T-helper 2 cell treated with Interferon-gamma antibody and Interleukin-4, amounts not matched to agents 100 ng/mL and 5 ng/mL, for 36 hours (primary cell): ENCODE measurements around the gene ECD. TPM values are rescaled to one million over a fixed set of nuclear protein-coding genes. Genes with fewer than 3 reads are reported as not detected.

Experiments
- intact Hi-C: fragments of 100-400 bp; cut with micrococcal nuclease; formaldehyde crosslinking; loops from one replicate; pipeline ENCODE4 v1.15.1; 2023
- total RNA-seq: library from RNA; stranded (reverse); gene quantifications from 2 replicates; pipeline ENCODE4 v1.2.3, GENCODE V29; 2022

ECD gene
- total RNA-seq, 1 donor from 2014 or later: 31.7 TPM

GRCh38 chr10:73099141-73099540 is 68.7 kb downstream of the ECD start:
- intact Hi-C loops: loop anchor here (5.0 kb wide), 2 partner anchors 398 to 1012 kb away; partner anchors contain the start of genes PPP3CB and SPOCK2

DNA sequence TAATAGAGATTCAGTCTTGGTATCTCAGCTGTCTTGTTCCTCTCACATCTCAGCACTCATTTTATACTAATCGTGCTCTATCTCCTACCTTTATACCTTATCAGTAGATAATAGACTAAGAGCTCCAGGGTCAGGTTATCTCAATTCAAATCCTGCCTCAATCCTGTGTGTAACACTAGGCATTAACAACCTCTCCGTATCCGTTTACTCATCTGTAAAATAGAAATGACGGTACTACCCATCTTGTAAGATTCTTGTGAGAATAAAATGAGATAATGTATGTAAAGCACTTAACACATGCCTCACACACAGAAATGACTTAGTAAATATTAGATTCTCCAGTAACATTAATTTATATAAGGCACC is 70.5 kb downstream of the ECD start:
- intact Hi-C loops: loop anchor here (1.0 to 5.0 kb wide), 5 partner anchors 62 to 1010 kb away; partner anchors contain the start of genes DNAJC9, ECD, FAM149B1 and PPP3CB

GRCh38 chr10:73096449-73097304 is 71.1 kb downstream of the ECD start, which contains the start of gene P4HA1:
Gene P4HA1 (minus strand): TSS chr10:73096866. CDS start chr10:73074883, 21,983 bp downstream.
- intact Hi-C loops: loop anchor here (1.0 to 5.0 kb wide), 5 partner anchors 62 to 1009 kb away; partner anchors contain the start of genes DNAJC9, ECD, FAM149B1 and PPP3CB

GRCh38 chr10:73096041-73096448 is 71.8 kb downstream of the ECD start:
- intact Hi-C loops: loop anchor here (2.0 to 5.0 kb wide), 3 partner anchors 63 to 1009 kb away; partner anchors contain the start of genes PPP3CB and SPOCK2

GRCh38 chr10:73095481-73096021 is 72.3 kb downstream of the ECD start:
- intact Hi-C loops: loop anchor here (2.0 to 5.0 kb wide), 3 partner anchors 63 to 1008 kb away; partner anchors contain the start of genes PPP3CB and SPOCK2

- intact Hi-C loops: loop anchor here (5.0 kb wide), 2 partner anchors 402 to 1008 kb away; partner anchors contain the start of genes PPP3CB and SPOCK2
Measured at GRCh38 chr10:73094986-73095480, 72.8 kb downstream of the ECD start.

DNA sequence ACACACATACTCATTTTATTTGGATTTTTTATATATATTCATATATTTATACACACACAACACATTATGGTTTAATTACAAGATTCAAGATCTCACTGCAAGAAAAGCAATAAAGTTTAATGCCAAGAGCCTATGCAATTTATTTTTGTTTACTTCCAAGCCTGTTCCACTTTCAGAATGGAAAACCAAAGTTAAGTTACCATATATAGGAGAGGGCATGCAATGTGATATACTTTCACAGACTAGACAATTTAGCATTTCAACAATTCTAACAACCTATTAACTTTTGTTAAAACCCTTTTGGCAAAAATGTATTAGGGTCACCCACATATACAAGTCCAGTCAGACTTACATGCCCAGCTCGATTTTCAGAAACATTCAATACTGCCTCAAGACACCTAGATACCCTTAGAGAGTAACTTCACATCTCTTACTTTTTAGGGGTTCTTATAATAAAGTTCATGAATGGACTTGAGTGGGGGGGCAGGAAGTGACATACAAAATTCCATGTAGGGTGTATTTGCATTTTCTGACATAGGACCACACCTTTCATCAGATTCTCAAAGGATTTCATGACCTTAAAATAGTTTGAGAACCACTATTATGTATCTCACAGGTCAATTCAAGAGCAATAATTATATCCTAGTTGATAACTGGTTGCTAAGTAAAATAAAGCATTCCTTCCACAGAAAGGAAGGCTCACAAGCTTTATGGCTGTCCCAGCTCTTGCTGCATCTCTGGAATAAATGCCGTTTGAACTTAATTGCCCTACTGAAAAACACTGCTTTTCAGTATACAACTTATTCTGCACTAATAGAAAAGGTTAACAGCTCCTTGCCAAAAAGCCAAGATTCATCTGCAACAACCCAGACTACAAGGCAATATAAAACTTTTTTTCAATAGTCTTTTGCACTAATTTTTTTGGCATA is 73.6 kb downstream of the ECD start:
- intact Hi-C loops: no loop called here

DNA sequence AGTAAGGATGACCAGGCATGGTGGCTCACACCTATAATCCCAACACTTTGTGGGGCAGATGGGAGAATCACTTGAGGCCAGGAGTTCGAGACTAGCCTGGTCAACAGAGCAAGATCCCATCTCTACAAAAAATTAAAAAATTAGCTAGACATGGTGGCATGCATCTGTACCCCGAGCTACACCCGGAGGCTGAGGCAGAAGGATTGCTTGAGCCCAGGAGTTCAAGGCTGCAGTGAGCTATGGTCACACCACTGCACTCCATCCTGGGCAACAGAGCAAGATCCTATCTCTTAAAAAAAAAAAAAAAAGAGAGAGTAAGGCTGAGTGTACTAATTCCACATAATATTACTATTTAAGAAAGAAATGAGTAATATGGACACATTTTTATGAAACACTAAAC is 75.0 kb downstream of the ECD start:
- intact Hi-C loops: no loop called here

- intact Hi-C loops: no loop called here
Measured at GRCh38 chr10:73088304-73088703, 79.5 kb downstream of the ECD start.

DNA sequence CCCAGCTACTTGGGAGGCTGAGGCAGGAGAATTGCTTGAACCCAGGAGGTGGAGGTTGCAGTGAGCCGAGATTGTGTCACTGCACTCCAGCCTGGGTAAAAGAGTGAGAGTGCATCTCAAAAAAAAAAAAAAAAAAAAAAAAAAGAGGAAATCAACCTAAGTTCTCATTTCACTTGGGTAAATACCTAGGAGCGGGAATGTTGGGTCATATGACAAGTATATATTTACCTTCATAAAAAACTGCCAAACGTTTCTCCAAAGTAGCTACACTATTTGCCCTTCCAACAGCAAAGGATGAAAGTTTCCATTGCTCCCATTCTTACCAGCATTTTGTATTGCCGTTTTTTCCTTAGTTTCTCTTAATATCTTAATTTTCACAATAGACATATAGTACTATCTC is 81.0 kb downstream of the ECD start:
- intact Hi-C loops: no loop called here

DNA sequence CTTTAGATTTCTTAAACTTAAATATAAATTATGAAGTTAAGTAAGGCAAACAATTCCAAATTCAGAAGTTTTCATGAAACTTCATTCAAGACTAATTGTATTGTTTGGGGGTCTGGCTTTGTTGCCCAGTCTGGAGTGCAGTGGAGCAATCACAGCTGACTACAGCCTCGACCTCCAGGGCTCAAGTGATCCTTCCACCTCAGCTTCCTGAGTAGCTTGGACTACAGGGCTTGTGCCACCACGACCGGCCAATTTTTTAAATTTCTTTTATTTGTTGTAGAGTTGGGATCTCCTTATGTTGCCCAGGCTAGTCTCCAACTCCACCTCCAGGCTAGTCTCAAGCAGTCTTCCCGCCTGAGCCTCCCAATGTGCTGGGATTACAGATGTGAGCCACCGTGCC is 83.6 kb downstream of the ECD start:
- intact Hi-C loops: no loop called here

Other genes starting within 250 kb of the ECD start
- not detected in 2 replicates for gene PLA2G12B, start 213.2 kb downstream of the ECD start, total RNA-seq
- 30.0 and 32.6 TPM in 2 replicates for gene P4HA1, start 71.1 kb downstream of the ECD start, total RNA-seq
- gene NUDT13, start 57.6 kb downstream of the ECD start, total RNA-seq: 0.73 and 0.86 TPM in 2 replicates
- gene FAM149B1, start 111 bp upstream of the ECD start, total RNA-seq: 14.1 and 14.2 TPM in 2 replicates
- gene DNAJC9, start 79.2 kb upstream of the ECD start, total RNA-seq: 59.7 and 60.2 TPM in 2 replicates
- gene MRPS16, start 84.6 kb upstream of the ECD start, total RNA-seq: 105 and 107 TPM in 2 replicates
- gene CFAP70, start 190.9 kb upstream of the ECD start, total RNA-seq: 0.20 and 0.25 TPM in 2 replicates
- gene ANXA7, start 246.1 kb upstream of the ECD start, total RNA-seq: 115 and 117 TPM in 2 replicates